ENCODE results near the gene AHRR.
"Not testable (repeated sequence)": the region's sequence is repeated elsewhere in the genome, so short reads cannot be mapped to it uniquely, and the experiment has no call there.

GRCh38 chr5:296954-297353, 24.6 kb upstream of the AHRR start:
- TF ChIP-seq CTCF (conservative IDR thresholded peaks at IDR 0.05; ENCODE audit: low read depth in 2 of 2); POLR2AphosphoS5 (IDR thresholded peaks at IDR 0.05; ENCODE audit: low read depth); EZH2 (IDR thresholded peaks at IDR 0.05; ENCODE audit: low read depth, unreplicated experiment); ZNF114 (CRISPR knock-in tag; IDR thresholded peaks at IDR 0.05); EZH2phosphoT487 (IDR thresholded peaks at IDR 0.05; ENCODE audit: unreplicated experiment); CREB1 (CRISPR knock-in tag; IDR thresholded peaks at IDR 0.05; ENCODE audit: low read depth): not testable (repeated sequence)
- TF ChIP-seq, protein P1, sequence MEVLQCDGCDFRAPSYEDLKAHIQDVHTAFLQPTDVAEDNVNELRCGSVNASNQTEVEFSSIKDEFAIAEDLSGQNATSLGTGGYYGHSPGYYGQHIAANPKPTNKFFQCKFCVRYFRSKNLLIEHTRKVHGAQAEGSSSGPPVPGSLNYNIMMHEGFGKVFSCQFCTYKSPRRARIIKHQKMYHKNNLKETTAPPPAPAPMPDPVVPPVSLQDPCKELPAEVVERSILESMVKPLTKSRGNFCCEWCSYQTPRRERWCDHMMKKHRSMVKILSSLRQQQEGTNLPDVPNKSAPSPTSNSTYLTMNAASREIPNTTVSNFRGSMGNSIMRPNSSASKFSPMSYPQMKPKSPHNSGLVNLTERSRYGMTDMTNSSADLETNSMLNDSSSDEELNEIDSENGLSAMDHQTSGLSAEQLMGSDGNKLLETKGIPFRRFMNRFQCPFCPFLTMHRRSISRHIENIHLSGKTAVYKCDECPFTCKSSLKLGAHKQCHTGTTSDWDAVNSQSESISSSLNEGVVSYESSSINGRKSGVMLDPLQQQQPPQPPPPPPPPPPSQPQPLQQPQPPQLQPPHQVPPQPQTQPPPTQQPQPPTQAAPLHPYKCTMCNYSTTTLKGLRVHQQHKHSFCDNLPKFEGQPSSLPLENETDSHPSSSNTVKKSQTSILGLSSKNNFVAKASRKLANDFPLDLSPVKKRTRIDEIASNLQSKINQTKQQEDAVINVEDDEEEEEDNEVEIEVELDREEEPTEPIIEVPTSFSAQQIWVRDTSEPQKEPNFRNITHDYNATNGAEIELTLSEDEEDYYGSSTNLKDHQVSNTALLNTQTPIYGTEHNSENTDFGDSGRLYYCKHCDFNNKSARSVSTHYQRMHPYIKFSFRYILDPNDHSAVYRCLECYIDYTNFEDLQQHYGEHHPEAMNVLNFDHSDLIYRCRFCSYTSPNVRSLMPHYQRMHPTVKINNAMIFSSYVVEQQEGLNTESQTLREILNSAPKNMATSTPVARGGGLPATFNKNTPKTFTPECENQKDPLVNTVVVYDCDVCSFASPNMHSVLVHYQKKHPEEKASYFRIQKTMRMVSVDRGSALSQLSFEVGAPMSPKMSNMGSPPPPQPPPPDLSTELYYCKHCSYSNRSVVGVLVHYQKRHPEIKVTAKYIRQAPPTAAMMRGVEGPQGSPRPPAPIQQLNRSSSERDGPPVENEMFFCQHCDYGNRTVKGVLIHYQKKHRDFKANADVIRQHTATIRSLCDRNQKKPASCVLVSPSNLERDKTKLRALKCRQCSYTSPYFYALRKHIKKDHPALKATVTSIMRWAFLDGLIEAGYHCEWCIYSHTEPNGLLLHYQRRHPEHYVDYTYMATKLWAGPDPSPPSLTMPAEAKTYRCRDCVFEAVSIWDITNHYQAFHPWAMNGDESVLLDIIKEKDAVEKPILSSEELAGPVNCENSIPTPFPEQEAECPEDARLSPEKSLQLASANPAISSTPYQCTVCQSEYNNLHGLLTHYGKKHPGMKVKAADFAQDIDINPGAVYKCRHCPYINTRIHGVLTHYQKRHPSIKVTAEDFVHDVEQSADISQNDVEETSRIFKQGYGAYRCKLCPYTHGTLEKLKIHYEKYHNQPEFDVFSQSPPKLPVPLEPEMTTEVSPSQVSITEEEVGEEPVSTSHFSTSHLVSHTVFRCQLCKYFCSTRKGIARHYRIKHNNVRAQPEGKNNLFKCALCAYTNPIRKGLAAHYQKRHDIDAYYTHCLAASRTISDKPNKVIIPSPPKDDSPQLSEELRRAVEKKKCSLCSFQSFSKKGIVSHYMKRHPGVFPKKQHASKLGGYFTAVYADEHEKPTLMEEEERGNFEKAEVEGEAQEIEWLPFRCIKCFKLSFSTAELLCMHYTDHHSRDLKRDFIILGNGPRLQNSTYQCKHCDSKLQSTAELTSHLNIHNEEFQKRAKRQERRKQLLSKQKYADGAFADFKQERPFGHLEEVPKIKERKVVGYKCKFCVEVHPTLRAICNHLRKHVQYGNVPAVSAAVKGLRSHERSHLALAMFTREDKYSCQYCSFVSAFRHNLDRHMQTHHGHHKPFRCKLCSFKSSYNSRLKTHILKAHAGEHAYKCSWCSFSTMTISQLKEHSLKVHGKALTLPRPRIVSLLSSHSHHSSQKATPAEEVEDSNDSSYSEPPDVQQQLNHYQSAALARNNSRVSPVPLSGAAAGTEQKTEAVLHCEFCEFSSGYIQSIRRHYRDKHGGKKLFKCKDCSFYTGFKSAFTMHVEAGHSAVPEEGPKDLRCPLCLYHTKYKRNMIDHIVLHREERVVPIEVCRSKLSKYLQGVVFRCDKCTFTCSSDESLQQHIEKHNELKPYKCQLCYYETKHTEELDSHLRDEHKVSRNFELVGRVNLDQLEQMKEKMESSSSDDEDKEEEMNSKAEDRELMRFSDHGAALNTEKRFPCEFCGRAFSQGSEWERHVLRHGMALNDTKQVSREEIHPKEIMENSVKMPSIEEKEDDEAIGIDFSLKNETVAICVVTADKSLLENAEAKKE (CRISPR knock-in tag; IDR thresholded peaks at IDR 0.05), result not testable (repeated sequence)
- TF ChIP-seq, protein P2, sequence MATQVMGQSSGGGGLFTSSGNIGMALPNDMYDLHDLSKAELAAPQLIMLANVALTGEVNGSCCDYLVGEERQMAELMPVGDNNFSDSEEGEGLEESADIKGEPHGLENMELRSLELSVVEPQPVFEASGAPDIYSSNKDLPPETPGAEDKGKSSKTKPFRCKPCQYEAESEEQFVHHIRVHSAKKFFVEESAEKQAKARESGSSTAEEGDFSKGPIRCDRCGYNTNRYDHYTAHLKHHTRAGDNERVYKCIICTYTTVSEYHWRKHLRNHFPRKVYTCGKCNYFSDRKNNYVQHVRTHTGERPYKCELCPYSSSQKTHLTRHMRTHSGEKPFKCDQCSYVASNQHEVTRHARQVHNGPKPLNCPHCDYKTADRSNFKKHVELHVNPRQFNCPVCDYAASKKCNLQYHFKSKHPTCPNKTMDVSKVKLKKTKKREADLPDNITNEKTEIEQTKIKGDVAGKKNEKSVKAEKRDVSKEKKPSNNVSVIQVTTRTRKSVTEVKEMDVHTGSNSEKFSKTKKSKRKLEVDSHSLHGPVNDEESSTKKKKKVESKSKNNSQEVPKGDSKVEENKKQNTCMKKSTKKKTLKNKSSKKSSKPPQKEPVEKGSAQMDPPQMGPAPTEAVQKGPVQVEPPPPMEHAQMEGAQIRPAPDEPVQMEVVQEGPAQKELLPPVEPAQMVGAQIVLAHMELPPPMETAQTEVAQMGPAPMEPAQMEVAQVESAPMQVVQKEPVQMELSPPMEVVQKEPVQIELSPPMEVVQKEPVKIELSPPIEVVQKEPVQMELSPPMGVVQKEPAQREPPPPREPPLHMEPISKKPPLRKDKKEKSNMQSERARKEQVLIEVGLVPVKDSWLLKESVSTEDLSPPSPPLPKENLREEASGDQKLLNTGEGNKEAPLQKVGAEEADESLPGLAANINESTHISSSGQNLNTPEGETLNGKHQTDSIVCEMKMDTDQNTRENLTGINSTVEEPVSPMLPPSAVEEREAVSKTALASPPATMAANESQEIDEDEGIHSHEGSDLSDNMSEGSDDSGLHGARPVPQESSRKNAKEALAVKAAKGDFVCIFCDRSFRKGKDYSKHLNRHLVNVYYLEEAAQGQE (IDR thresholded peaks at IDR 0.05; ENCODE audit: unreplicated experiment), result not testable (repeated sequence)
- TF ChIP-seq, protein P3, sequence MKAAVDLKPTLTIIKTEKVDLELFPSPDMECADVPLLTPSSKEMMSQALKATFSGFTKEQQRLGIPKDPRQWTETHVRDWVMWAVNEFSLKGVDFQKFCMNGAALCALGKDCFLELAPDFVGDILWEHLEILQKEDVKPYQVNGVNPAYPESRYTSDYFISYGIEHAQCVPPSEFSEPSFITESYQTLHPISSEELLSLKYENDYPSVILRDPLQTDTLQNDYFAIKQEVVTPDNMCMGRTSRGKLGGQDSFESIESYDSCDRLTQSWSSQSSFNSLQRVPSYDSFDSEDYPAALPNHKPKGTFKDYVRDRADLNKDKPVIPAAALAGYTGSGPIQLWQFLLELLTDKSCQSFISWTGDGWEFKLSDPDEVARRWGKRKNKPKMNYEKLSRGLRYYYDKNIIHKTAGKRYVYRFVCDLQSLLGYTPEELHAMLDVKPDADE (IDR thresholded peaks at IDR 0.05), result not testable (repeated sequence)
